Stomach (tissue), 9 donors: ENCODE data around the gene KLK11. TPM values are rescaled to one million over a fixed set of nuclear protein-coding genes. Genes with fewer than 3 reads are reported as not detected.
A peak's percentile ranks its signal among the peaks of the same experiment; 100 is the strongest.

Source experiments
- DNase-seq, 2 donors: peaks; one replicate each; pipeline versions ENCODE4 v3.0.0 to v3.0.0-alpha.2; 2013 to 2019
- H3K27ac ChIP-seq, 5 donors: fragments of 200-600 bp in 4 of 5; sonication (generic) in 4 of 5; one replicate each; pipeline ENCODE4 v1.5.1; 2013 to 2019; ENCODE audit warnings: mild to moderate bottlenecking in 1 of 5, moderate library complexity in 1 of 5
- H3K27me3 ChIP-seq, 3 donors: fragments of 200-600 bp; sonication (generic); one replicate each; pipeline ENCODE4 v1.5.1; 2017 to 2019; ENCODE audit warnings: mixed run types in 1 of 3
- H3K36me3 ChIP-seq, 4 donors: fragments of 200-600 bp; sonication (generic); 1 replicate in 3 of 4; 2 replicates in 1 of 4; pipeline ENCODE4 v1.5.1; 2016 to 2019
- H3K4me1 ChIP-seq, 4 donors: fragments of 200-600 bp; sonication (generic); one replicate each; pipeline ENCODE4 v1.5.1; 2016 to 2019
- H3K4me3 ChIP-seq, 4 donors: fragments of 200-600 bp; sonication (generic) in 3 of 4; one replicate each; pipeline ENCODE4 v1.5.1; 2016 to 2019; ENCODE audit warnings: mild to moderate bottlenecking in 1 of 4
- H3K9me3 ChIP-seq, 4 donors: fragments of 200-600 bp; sonication (generic); one replicate each; pipeline ENCODE4 v1.5.1; 2016 to 2019
- EP300 ChIP-seq: sonication (generic); formaldehyde crosslinking; IDR thresholded peaks from one replicate; pipeline ENCODE4 v1.6.1; 2017; ENCODE audit warnings: antibody characterized with exemption
- POLR2A ChIP-seq, 4 donors: fragments of 450-650 bp; IDR thresholded peaks; one replicate each; pipeline ENCODE4 v1.6.1; 2016; ENCODE audit warnings: antibody characterized with exemption in 4 of 4, control low read depth in 2 of 4, mild to moderate bottlenecking in 1 of 4, moderate library complexity in 1 of 4
- POLR2AphosphoS5 ChIP-seq, 3 donors: sonication (generic); formaldehyde crosslinking; IDR thresholded peaks; one replicate each; pipeline ENCODE4 v1.6.1; 2016; ENCODE audit warnings: antibody characterized with exemption in 3 of 3
- WGBS, 5 donors: extraction: QIAGEN DNeasy Blood & Tissue Kit in 3 of 5; methylation state at CpG; one replicate each; pipeline versions ENCODE4 v1.1.5 to v1.1.7; 2013 to 2018; 5-methylcytosine and 5-hydroxymethylcytosine counted together
- intact Hi-C: fragments of 100-400 bp; cut with DNase I; formaldehyde crosslinking; loops from one replicate; pipeline ENCODE4 v1.15.1; 2023; ENCODE audit warnings: low total_unique reads
- polyA plus RNA-seq, 3 donors: library from polyadenylated mRNA; stranded (reverse); fragments of 200-250 nt; gene quantifications; one replicate each; pipeline ENCODE4 v1.2.3, GENCODE V29; 2013
- total RNA-seq, 5 donors: library from RNA; depleted of rRNA; stranded (reverse); fragments of >200 nt; gene quantifications; one replicate each; pipeline versions ENCODE4 v1.1.0 to v1.2.3, GENCODE V29; 2014 to 2016
- TF ChIP-seq, protein P1 (sequence below), 7 experiments: fragments of 450-650 bp in 4 of 7; fragments of 200-600 bp in 3 of 7; sonication (generic) in 3 of 7; IDR thresholded peaks; one replicate each; pipeline ENCODE4 v1.5.1; 2016 to 2019; ENCODE audit warnings: antibody characterized with exemption in 7 of 7, control low read depth in 2 of 7, mild to moderate bottlenecking in 1 of 7
- donor health status: healthy with polysubstance abuse.
- donor health status: Bipolar disorder and iron deficiency.
- donor health status: healthy.

KLK11 gene
- total and polyA plus RNA-seq, 8 donors, result 1.8 to 152 (median 41.1) TPM; not detected in 1

DNA sequence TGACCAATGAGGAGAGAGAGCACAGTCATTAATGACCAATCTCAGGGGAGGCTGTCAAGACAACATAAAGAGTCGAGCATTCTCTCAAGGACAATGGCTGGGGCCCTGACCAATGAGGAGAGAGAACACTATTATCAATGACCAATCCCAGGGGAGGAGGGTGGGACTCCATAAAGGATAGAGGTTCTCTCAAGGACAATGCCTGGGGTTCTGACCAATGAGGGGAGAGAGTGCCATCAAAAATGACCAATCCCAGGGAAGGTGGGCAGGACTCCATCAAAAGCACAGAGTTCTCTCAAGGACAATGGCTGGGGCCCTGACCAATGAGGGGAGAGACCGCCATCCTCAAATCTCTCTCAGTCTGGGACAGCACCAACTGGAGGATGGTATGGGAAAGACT, 3.3 kb upstream of the KLK11 start:
- intact Hi-C loops, result no loop called here
- 70 to 100% (median 84%) methylated on average over 1 to 2 of the region's 2 CpGs for WGBS, 5 donors

GRCh38 chr19:51027873-51028272, 1.5 kb upstream of the KLK11 start:
- DNase-seq, result no peak
- peak overlapping the region; percentile 85 to 97 (median 92) for H3K27ac ChIP-seq
- peaks cover 0 to 72% (median 0%) of the 10 kb centered on the region in 3 donors for H3K27me3 ChIP-seq
- no peak for TF ChIP-seq EP300
- TF ChIP-seq POLR2AphosphoS5 (IDR thresholded peaks at IDR 0.05), result no peak
- TF ChIP-seq, protein P1, sequence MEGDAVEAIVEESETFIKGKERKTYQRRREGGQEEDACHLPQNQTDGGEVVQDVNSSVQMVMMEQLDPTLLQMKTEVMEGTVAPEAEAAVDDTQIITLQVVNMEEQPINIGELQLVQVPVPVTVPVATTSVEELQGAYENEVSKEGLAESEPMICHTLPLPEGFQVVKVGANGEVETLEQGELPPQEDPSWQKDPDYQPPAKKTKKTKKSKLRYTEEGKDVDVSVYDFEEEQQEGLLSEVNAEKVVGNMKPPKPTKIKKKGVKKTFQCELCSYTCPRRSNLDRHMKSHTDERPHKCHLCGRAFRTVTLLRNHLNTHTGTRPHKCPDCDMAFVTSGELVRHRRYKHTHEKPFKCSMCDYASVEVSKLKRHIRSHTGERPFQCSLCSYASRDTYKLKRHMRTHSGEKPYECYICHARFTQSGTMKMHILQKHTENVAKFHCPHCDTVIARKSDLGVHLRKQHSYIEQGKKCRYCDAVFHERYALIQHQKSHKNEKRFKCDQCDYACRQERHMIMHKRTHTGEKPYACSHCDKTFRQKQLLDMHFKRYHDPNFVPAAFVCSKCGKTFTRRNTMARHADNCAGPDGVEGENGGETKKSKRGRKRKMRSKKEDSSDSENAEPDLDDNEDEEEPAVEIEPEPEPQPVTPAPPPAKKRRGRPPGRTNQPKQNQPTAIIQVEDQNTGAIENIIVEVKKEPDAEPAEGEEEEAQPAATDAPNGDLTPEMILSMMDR (IDR thresholded peaks at IDR 0.05), result no peak
- TF ChIP-seq POLR2A (IDR thresholded peaks at IDR 0.05), result no peak
- H3K4me1 ChIP-seq, result peaks cover 0 to 22% (median 5%) of the 10 kb centered on the region in 4 donors
- WGBS, 5 donors, result 27 to 46% (median 33%) methylated on average over 5 of the region's 5 CpGs
- intact Hi-C loops, result no loop called here
- no peaks in the 10 kb centered on the region for H3K36me3 ChIP-seq
- H3K4me3 ChIP-seq, result peak overlapping the region in 2 of 4 donors; percentile 47
- no peaks in the 10 kb centered on the region for H3K9me3 ChIP-seq

More for the DNA sequence above, 3.3 kb upstream of the KLK11 start:
- H3K36me3 ChIP-seq, result no peaks in the 10 kb centered on the region
- H3K9me3 ChIP-seq, result no peaks in the 10 kb centered on the region
- peaks cover 0 to 22% (median 4%) of the 10 kb centered on the region in 4 donors for H3K4me1 ChIP-seq
- peaks cover 0 to 70% (median 0%) of the 10 kb centered on the region in 3 donors for H3K27me3 ChIP-seq
- DNase-seq, result no peak
- H3K4me3 ChIP-seq, result no peak overlapping the region
- H3K27ac ChIP-seq, result no peak overlapping the region
- TF ChIP-seq POLR2AphosphoS5 (IDR thresholded peaks at IDR 0.05) (no peak), POLR2A (IDR thresholded peaks at IDR 0.05) (no peak), EP300 (no peak)
- TF ChIP-seq, protein P1 (IDR thresholded peaks at IDR 0.05), result no peak

GRCh38 chr19:51027126-51027806, 850 bp upstream of the KLK11 start:
- 10 to 33% (median 17%) methylated on average over 12 to 14 of the region's 14 CpGs for WGBS, 5 donors
- peak overlapping the region; percentile 85 to 97 (median 92) for H3K27ac ChIP-seq
- TF ChIP-seq POLR2A (IDR thresholded peaks at IDR 0.05) (no peak), POLR2AphosphoS5 (IDR thresholded peaks at IDR 0.05) (peak in 2 of 3 donors; percentile 48 to 76)
- peak overlapping the region; percentile 34 to 47 (median 42) for H3K4me3 ChIP-seq
- DNase-seq, result peak; percentile 27 to 65
- H3K36me3 ChIP-seq, result no peaks in the 10 kb centered on the region
- intact Hi-C loops, result no loop called here
- no peaks in the 10 kb centered on the region for H3K9me3 ChIP-seq
- peaks cover 0 to 78% (median 0%) of the 10 kb centered on the region in 3 donors for H3K27me3 ChIP-seq
- H3K4me1 ChIP-seq, result peaks cover 0 to 22% (median 5%) of the 10 kb centered on the region in 4 donors

DNA sequence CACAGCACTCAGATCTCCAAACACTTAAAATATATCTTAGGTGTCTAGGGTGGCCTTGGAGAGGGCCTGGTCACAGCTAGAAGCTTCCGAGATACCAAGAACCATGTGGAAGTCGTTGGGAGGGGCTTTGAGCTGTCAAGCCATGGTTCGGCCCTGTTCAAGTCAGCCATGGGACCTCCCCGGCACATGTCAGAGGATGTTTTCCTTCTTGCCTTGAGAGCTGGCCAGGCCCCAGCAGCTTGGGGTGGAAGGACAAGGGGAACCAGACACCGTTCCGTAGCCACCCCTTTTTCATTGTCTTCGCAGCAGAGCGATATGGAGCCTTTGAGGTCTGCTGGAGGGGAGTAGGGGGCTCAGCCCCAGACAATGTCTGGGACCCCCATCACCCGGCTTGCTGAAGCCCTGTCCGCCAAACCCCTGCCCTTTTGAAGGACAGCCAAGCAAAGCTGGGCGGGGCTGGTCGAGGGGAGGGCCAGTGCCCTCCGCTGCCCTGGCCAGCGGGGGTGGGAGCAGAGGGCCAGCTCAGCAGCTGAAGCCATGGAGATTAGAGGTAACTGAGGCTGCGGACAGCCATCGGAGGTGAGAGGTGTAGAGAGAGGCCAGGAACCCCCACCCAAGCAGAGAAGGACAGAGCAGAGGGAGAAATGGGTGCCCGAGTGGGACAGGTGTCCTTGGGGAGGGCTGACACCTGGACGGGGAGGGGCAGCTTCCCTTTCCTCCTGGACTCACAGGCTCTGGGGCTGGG, 435 bp downstream of the KLK11 start:
- Histone ChIP-seq H3K27me3 (peaks cover 0 to 72% (median 0%) of the 10 kb centered on the region in 3 donors), H3K27ac (peak overlapping the region; percentile 85 to 97 (median 92)), H3K4me1 (peaks cover 3 to 30% (median 8%) of the 10 kb centered on the region in 4 donors), H3K4me3 (peak overlapping the region; percentile 34 to 47 (median 42)), H3K9me3 (no peaks in the 10 kb centered on the region), H3K36me3 (no peaks in the 10 kb centered on the region)
- DNase-seq, result peak; percentile 55 to 75
- 17 to 38% (median 28%) methylated on average over 18 of the region's 18 CpGs for WGBS, 5 donors
- TF ChIP-seq, protein P1 (IDR thresholded peaks at IDR 0.05), result no peak
- TF ChIP-seq POLR2AphosphoS5 (IDR thresholded peaks at IDR 0.05) (no peak), POLR2A (IDR thresholded peaks at IDR 0.05) (no peak), EP300 (no peak)
- intact Hi-C loops, result no loop called here
